ENCODE data around the gene SCML1. TPM values are rescaled to one million over a fixed set of nuclear protein-coding genes. Genes with fewer than 3 reads are reported as not detected.

SCML1 gene
- total RNA-seq, 2 experiments from 2014 or later = 59.1 to 60.3 TPM

GRCh38 chrX:17725181-17725580, 12.1 kb upstream of the SCML1 start:
- no peak overlapping the region for H3K27ac ChIP-seq (ENCODE audit: low read depth in 1 of 2, low read length in 2 of 2)
- H3K9me3 ChIP-seq (ENCODE audit: control insufficient read depth in 1 of 2, insufficient read depth in 1 of 2, low read length in 2 of 2) = no peaks in the 10 kb centered on the region
- no peaks in the 10 kb centered on the region for H3K9me3 Mint-ChIP-seq
- intact Hi-C loops (cut with DNase I, micrococcal nuclease) = loop anchor here in 1 of 2 experiments (10.0 kb wide), 1 partner anchor 770 kb away; no protein-coding TSS in a partner anchor
- no peak overlapping the region for H3K4me3 ChIP-seq (ENCODE audit: low read length)
- no peaks in the 10 kb centered on the region for H3K36me3 Mint-ChIP-seq (ENCODE audit: low read depth)
- TF ChIP-seq CTCF (IDR thresholded peaks at IDR 0.05) = no peak
- no peaks in the 10 kb centered on the region for H3K27me3 Mint-ChIP-seq
- no peak for DNase-seq
- H3K27me3 ChIP-seq (ENCODE audit: control insufficient read depth in 1 of 2, insufficient read depth in 2 of 2, low read length in 2 of 2) = no peaks in the 10 kb centered on the region
- CTCF ChIA-PET = no interaction called here
- POLR2A ChIA-PET = no interaction called here
- no peak overlapping the region for H3K27ac Mint-ChIP-seq
- H3K4me1 ChIP-seq (ENCODE audit: insufficient read depth, low read length) = no peaks in the 10 kb centered on the region
- H3K4me1 Mint-ChIP-seq (ENCODE audit: low read depth) = no peaks in the 10 kb centered on the region
- no peaks in the 10 kb centered on the region for H3K36me3 ChIP-seq (ENCODE audit: insufficient read depth, low read length)
- no peak for ATAC-seq (ENCODE audit: poor library complexity)
- no peak overlapping the region for H3K4me3 Mint-ChIP-seq

GRCh38 chrX:17732138-17732783, 5.0 kb upstream of the SCML1 start:
- intact Hi-C loops (cut with DNase I, micrococcal nuclease) = loop anchor here in 1 of 2 experiments (10.0 kb wide), 2 partner anchors 1253 to 1613 kb away; partner anchors contain the start of genes PDHA1 and PHKA2
- H3K4me1 Mint-ChIP-seq (ENCODE audit: low read depth) = peaks cover 5% of the 10 kb centered on the region
- ChIA-PET POLR2A (no interaction called here), CTCF (no interaction called here)
- no peak for ATAC-seq (ENCODE audit: poor library complexity)
- TF ChIP-seq CTCF (IDR thresholded peaks at IDR 0.05) = no peak
- Histone ChIP-seq H3K27me3 (ENCODE audit: control insufficient read depth in 1 of 2, insufficient read depth in 2 of 2, low read length in 2 of 2) (no peaks in the 10 kb centered on the region), H3K36me3 (ENCODE audit: insufficient read depth, low read length) (no peaks in the 10 kb centered on the region), H3K9me3 (ENCODE audit: control insufficient read depth in 1 of 2, insufficient read depth in 1 of 2, low read length in 2 of 2) (no peaks in the 10 kb centered on the region), H3K27ac (ENCODE audit: low read depth in 1 of 2, low read length in 2 of 2) (no peak overlapping the region), H3K4me3 (ENCODE audit: low read length) (no peak overlapping the region), H3K4me1 (ENCODE audit: insufficient read depth, low read length) (peaks cover 6% of the 10 kb centered on the region)
- H3K4me3 Mint-ChIP-seq = no peak overlapping the region
- DNase-seq = no peak
- peaks cover 3% of the 10 kb centered on the region for H3K36me3 Mint-ChIP-seq (ENCODE audit: low read depth)
- no peaks in the 10 kb centered on the region for H3K9me3 Mint-ChIP-seq
- no peak overlapping the region for H3K27ac Mint-ChIP-seq
- no peaks in the 10 kb centered on the region for H3K27me3 Mint-ChIP-seq

GRCh38 chrX:17735406-17735805, 1.9 kb upstream of the SCML1 start:
- Histone ChIP-seq H3K27ac (ENCODE audit: low read depth in 1 of 2, low read length in 2 of 2) (no peak overlapping the region), H3K9me3 (ENCODE audit: control insufficient read depth in 1 of 2, insufficient read depth in 1 of 2, low read length in 2 of 2) (no peaks in the 10 kb centered on the region), H3K36me3 (ENCODE audit: insufficient read depth, low read length) (no peaks in the 10 kb centered on the region), H3K4me3 (ENCODE audit: low read length) (no peak overlapping the region), H3K27me3 (ENCODE audit: control insufficient read depth in 1 of 2, insufficient read depth in 2 of 2, low read length in 2 of 2) (no peaks in the 10 kb centered on the region), H3K4me1 (ENCODE audit: insufficient read depth, low read length) (peaks cover 11% of the 10 kb centered on the region)
- H3K36me3 Mint-ChIP-seq (ENCODE audit: low read depth) = peaks cover 14% of the 10 kb centered on the region
- H3K27me3 Mint-ChIP-seq = no peaks in the 10 kb centered on the region
- peak overlapping the region; percentile 38 for H3K4me3 Mint-ChIP-seq
- peak overlapping the region; percentile 30 for H3K27ac Mint-ChIP-seq
- CTCF ChIA-PET = no interaction called here
- no peaks in the 10 kb centered on the region for H3K9me3 Mint-ChIP-seq
- ATAC-seq (ENCODE audit: poor library complexity) = no peak
- DNase-seq = no peak
- POLR2A ChIA-PET = no interaction called here
- TF ChIP-seq CTCF (IDR thresholded peaks at IDR 0.05) = no peak
- intact Hi-C loops (cut with DNase I, micrococcal nuclease) = loop anchor here (5.0 to 10.0 kb wide), 4 partner anchors 848 to 1609 kb away; partner anchors contain the start of genes PDHA1 (in 2 of the 2) and PHKA2 (in 1 of the 2)
- peaks cover 29% of the 10 kb centered on the region for H3K4me1 Mint-ChIP-seq (ENCODE audit: low read depth)

All from CD4-positive, alpha-beta T cell (primary cell).